Measurements from ENCODE around the gene LSM7.

LSM7 gene

GRCh38 chr19:2326699-2327360, 1.6 kb downstream of the LSM7 start:
- peaks cover 23% of the 10 kb centered on the region for H3K36me3 Mint-ChIP-seq (ENCODE audit: low read depth)
- peak overlapping the region; percentile 96 for H3K4me3 Mint-ChIP-seq
- H3K9me3 Mint-ChIP-seq: no peaks in the 10 kb centered on the region
- H3K27me3 Mint-ChIP-seq (ENCODE audit: low read depth): no peaks in the 10 kb centered on the region
- H3K4me1 Mint-ChIP-seq (ENCODE audit: low read depth): peaks cover 44% of the 10 kb centered on the region
- peak overlapping the region; percentile 96 for H3K27ac Mint-ChIP-seq

DNA sequence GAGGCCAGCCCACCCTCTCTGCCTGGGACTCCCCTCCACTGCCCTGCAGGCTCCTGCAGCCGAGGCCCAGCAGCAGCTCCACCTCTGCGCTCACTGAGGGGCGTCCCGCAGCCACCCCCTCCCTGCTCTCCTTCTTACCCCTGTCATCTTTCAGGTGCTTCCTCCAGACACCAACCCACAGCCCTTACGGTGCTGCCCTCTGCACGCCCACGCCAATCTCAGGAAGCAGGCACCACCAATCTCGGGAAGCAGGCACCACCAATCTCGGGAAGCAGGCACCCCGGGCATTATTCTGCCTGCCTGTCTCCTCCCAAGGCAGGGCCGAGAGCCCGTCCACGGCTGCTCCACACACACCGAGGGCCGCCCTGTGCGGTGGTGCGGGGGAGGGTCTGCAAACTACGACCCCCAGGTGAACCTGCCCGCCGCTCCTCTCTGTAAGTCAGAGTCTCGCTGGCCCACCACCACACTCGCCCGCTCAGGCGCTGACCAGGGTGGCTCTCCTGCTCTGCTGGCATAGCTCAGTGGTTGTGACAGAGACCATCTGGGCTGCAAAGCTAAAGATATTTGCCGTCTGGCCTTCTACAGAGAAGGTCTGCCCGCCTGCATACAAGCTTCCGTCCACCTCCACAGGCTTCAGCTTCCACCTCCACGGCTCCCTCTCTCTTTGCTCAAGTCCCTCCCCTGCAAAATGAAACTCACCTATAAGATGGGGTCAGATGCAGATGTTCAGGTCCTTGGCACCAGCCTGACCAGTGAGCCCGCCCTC, 2.9 kb downstream of the LSM7 start:
- Mint-ChIP-seq H3K27ac (peak overlapping the region; percentile 62), H3K4me3 (peak overlapping the region; percentile 71), H3K27me3 (ENCODE audit: low read depth) (no peaks in the 10 kb centered on the region), H3K4me1 (ENCODE audit: low read depth) (peaks cover 35% of the 10 kb centered on the region), H3K9me3 (no peaks in the 10 kb centered on the region), H3K36me3 (ENCODE audit: low read depth) (peaks cover 23% of the 10 kb centered on the region)

DNA sequence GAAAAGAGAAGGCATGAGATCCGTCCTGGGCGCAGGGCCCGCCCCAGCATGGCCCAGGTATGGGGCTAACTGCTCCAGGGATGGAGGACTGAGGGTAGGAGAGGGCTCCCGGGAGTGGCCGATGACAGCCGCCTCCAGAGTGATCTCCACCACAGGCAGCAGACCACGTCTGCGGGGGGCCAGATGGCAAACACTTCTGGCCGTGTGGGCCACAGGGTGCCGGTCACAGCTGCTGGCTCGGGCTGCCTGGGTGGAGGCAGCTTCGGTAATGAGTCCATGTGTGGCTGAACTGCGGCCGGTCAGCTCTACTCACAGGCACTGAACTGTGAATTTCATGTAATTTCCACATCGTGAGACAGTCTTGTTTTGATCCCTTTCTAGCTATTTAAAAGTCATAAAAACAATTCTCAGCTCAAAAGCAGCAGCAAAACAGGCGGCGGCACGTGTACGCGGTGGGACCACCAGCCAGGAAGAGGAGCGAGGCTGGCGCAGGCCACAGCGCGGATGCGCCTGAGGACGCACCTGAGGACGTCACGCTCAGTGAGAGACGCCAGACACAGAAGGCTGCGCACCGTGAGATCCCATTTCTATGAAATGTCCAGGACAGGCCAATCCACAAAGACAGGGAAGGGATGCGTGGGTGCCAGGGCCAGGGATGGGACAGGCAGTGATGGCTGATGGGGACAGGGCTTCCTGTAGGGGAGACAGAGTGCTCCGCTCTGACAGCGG, 4.0 kb downstream of the LSM7 start:
- Mint-ChIP-seq H3K4me1 (ENCODE audit: low read depth) (peaks cover 26% of the 10 kb centered on the region), H3K36me3 (ENCODE audit: low read depth) (peaks cover 18% of the 10 kb centered on the region), H3K4me3 (no peak overlapping the region), H3K9me3 (no peaks in the 10 kb centered on the region), H3K27ac (no peak overlapping the region), H3K27me3 (ENCODE audit: low read depth) (no peaks in the 10 kb centered on the region)

DNA sequence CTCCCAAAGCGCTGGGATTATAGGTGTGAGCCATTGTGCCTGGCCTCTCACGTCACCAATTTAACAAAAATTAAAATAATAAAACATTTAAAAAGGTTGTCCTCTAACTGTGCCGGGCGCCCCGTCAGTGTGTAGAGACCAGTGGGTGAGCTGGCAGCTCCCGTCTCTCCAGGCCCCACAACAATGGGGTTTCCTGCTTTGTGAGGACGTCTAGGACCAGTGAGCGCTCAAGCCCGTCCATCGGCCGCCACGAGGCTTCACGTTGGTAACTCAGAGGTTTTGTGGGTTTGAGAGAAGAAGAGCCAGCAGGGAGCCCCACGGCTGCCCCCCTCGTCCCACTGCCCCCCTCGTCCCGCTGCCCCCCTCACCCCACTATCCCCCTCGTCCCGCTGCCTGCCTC, 4.7 kb downstream of the LSM7 start:
- Mint-ChIP-seq H3K27ac (no peak overlapping the region), H3K27me3 (ENCODE audit: low read depth) (no peaks in the 10 kb centered on the region), H3K36me3 (ENCODE audit: low read depth) (peaks cover 18% of the 10 kb centered on the region), H3K9me3 (no peaks in the 10 kb centered on the region), H3K4me3 (no peak overlapping the region), H3K4me1 (ENCODE audit: low read depth) (peaks cover 22% of the 10 kb centered on the region)

DNA sequence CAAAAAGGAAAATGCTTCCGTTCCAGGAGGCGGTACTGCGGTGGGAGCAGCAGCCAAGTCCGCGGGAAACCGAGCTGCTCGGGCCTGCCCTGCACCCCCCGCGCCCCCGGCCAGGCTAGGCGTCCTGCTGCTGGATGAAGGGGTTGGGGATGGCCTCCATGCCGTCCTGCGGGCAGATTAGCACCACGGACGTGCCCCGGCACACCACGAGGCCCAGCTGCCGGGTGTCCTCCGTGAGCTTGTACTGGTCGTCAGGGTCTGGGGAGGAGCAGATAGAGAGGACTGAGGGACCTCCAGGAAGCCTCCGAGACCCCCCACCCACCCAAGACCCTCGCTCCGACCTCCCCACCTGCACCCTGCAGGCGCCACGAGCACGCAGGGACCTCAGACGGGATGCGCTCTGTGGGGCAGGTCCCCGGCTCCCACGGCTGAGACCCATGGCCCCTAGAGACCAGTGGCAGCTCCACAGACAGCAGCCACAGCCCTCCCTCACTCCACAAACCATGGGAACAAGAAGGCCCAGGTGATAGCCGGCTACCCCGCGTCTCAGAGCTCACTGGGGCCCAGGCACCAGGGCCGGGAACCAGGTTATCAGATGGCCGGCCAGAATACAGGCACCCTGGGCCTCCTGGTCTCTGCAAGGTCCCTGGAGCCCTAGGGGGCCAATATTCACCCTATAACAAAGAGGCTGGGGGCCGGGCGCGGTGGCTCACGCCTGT, 6.7 kb downstream of the LSM7 start:
- Mint-ChIP-seq H3K4me3 (no peak overlapping the region), H3K9me3 (no peaks in the 10 kb centered on the region), H3K27ac (no peak overlapping the region), H3K36me3 (ENCODE audit: low read depth) (peaks cover 12% of the 10 kb centered on the region), H3K27me3 (ENCODE audit: low read depth) (no peaks in the 10 kb centered on the region), H3K4me1 (ENCODE audit: low read depth) (peaks cover 12% of the 10 kb centered on the region)

DNA sequence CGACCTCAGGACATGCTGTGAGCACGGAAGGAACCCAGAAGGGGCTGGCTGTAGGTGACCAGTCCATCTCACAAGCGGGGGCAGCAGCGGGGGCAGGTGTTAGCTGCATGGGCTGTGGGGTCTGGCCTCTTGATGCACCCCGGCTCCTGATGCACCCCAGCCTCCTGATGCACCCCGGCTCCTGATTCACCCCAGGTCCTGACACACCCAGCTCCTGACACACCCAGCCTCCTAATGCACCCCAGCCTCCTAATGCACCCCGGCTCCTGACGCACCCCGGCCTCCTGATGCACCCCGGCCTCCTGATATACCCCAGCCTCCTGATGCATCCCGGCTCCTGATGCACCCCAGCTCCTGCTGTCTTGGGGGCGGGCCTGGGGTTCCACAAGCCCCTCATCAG, 7.4 kb downstream of the LSM7 start:
- Mint-ChIP-seq H3K4me1 (ENCODE audit: low read depth) (peaks cover 5% of the 10 kb centered on the region), H3K27ac (no peak overlapping the region), H3K4me3 (no peak overlapping the region), H3K9me3 (no peaks in the 10 kb centered on the region), H3K36me3 (ENCODE audit: low read depth) (peaks cover 8% of the 10 kb centered on the region), H3K27me3 (ENCODE audit: low read depth) (no peaks in the 10 kb centered on the region)

DNA sequence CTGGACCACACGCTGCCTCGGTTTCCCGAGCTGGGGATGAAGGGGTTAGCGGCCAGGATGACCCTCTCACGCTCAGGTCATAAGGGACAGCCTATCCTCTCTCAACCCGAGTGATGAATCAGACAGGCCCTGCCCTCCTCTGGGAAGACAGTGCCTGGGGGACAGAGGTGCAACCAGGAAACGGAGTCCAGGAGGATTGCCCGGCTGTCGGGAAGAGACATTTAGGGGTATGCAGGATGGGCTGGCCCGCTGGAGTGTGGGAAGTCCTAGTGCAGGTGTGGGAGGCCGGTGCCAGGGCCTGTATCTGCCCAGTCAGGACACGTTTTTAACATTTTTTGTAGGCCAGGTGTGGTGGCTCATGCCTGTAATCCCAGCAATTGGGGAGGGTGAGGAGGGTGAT, 8.3 kb downstream of the LSM7 start:
- peaks cover 4% of the 10 kb centered on the region for H3K27me3 Mint-ChIP-seq (ENCODE audit: low read depth)
- no peak overlapping the region for H3K27ac Mint-ChIP-seq
- H3K4me3 Mint-ChIP-seq: no peak overlapping the region
- H3K36me3 Mint-ChIP-seq (ENCODE audit: low read depth): peaks cover 4% of the 10 kb centered on the region
- no peaks in the 10 kb centered on the region for H3K4me1 Mint-ChIP-seq (ENCODE audit: low read depth)
- H3K9me3 Mint-ChIP-seq: peaks cover 7% of the 10 kb centered on the region

GRCh38 chr19:2319551-2319950, 8.8 kb downstream of the LSM7 start:
- Mint-ChIP-seq H3K27ac (no peak overlapping the region), H3K36me3 (ENCODE audit: low read depth) (peaks cover 1% of the 10 kb centered on the region), H3K27me3 (ENCODE audit: low read depth) (peaks cover 9% of the 10 kb centered on the region), H3K4me1 (ENCODE audit: low read depth) (no peaks in the 10 kb centered on the region), H3K9me3 (peaks cover 12% of the 10 kb centered on the region), H3K4me3 (no peak overlapping the region)

DNA sequence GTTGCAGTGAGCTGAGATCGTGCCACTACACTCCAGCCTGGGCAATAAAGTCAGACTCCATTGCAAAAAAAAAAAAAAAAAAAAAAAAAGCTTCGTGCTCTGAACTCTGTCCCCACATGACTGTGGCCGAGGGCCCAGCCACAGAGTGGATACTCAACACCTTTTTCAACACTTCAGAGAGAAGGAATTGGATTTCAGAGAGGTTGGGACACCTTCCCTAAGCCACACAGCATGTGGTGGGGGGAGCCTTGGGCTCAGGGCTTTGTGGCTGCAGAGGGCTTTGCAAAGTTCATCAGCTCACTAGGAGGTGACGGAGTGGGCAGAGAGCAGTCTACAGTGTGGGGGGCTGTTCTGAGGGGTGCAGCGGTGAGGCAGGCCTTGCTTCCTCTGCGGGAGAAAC, 9.5 kb downstream of the LSM7 start:
- Mint-ChIP-seq H3K9me3 (peaks cover 13% of the 10 kb centered on the region), H3K27ac (no peak overlapping the region), H3K4me3 (no peak overlapping the region), H3K36me3 (ENCODE audit: low read depth) (no peaks in the 10 kb centered on the region), H3K27me3 (ENCODE audit: low read depth) (peaks cover 14% of the 10 kb centered on the region), H3K4me1 (ENCODE audit: low read depth) (no peaks in the 10 kb centered on the region)

DNA sequence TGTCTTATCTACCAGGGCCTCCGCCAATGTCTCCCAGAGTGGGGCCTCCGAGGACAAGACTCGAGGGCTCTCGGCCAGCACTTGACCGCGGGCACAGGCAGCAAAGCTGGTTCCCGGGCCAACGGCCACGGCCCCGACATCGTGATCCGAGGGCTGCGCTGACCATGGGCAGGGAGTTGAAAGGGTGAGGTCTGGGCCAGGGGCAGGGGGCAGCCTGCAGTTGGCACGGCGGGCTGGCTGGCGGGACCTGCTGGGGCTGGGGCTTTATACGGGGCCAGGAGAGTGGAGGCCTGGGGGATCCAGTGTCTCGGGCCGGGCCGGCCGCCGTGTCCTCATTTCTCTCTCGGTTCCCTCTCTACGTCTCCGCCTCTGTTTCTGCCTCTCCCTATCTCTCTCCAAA, 10.6 kb downstream of the LSM7 start:
- peaks cover 13% of the 10 kb centered on the region for H3K9me3 Mint-ChIP-seq
- H3K4me1 Mint-ChIP-seq (ENCODE audit: low read depth): no peaks in the 10 kb centered on the region
- peaks cover 25% of the 10 kb centered on the region for H3K27me3 Mint-ChIP-seq (ENCODE audit: low read depth)
- no peak overlapping the region for H3K4me3 Mint-ChIP-seq
- H3K27ac Mint-ChIP-seq: no peak overlapping the region
- no peaks in the 10 kb centered on the region for H3K36me3 Mint-ChIP-seq (ENCODE audit: low read depth)

DNA sequence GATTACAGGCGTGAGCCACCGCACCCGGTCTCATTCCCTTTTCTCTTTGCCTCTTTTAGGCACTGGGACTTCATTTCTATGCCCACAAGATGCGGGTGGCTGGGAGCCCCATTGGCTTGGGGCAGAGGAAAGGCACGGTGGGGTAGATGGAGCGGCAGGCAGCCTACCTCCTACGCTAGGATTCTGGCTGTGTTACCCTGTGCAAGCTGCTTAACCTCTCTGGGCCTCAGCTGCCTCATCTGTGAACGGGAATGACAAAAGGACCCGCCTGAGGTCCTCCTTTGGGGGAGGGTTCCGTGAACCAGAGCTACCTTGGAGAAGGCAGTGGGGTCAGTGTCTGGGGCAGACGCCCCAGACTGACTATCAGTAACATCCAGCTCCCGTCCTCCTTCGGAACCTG, 11.1 kb downstream of the LSM7 start:
- Mint-ChIP-seq H3K27ac (no peak overlapping the region), H3K9me3 (peaks cover 13% of the 10 kb centered on the region), H3K27me3 (ENCODE audit: low read depth) (peaks cover 25% of the 10 kb centered on the region), H3K36me3 (ENCODE audit: low read depth) (no peaks in the 10 kb centered on the region), H3K4me1 (ENCODE audit: low read depth) (no peaks in the 10 kb centered on the region), H3K4me3 (no peak overlapping the region)

DNA sequence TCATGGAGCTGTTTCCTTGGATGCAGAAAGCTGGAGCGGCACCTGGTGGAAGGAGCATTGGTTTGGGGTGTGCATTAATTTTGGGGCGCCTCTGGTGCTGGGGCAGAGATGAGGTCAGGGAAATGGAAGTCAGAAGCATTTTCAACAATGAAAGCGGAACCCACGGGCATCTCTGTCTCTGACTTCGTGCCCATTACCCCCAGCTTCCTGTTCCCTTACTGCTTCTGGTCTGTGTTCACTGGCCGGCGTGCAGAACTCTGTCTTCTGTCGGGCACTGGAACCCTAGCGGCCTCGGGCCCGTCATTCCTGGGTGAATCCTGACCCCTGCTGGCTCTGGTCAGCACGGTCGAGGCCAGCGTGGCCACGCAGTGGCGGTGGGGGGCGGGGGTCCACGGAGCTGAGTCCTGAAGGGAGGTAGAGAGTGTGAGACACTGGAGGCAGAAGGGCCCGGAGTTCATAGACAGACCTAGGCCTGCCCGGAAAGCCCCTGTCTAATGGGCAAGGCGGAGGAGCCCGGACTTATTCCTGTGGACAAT, 12.5 kb downstream of the LSM7 start:
- peaks cover 13% of the 10 kb centered on the region for H3K9me3 Mint-ChIP-seq
- no peaks in the 10 kb centered on the region for H3K4me1 Mint-ChIP-seq (ENCODE audit: low read depth)
- no peak overlapping the region for H3K27ac Mint-ChIP-seq
- H3K36me3 Mint-ChIP-seq (ENCODE audit: low read depth): no peaks in the 10 kb centered on the region
- no peak overlapping the region for H3K4me3 Mint-ChIP-seq
- peaks cover 33% of the 10 kb centered on the region for H3K27me3 Mint-ChIP-seq (ENCODE audit: low read depth)

- Mint-ChIP-seq H3K27ac (no peak overlapping the region), H3K4me1 (ENCODE audit: low read depth) (no peaks in the 10 kb centered on the region)
These were observed 13.1 kb downstream of the LSM7 start for GRCh38 chr19:2315121-2315817.

More at GRCh38 chr19:2315121-2315817, 13.1 kb downstream of the LSM7 start:
- peaks cover 13% of the 10 kb centered on the region for H3K9me3 Mint-ChIP-seq
- peaks cover 39% of the 10 kb centered on the region for H3K27me3 Mint-ChIP-seq (ENCODE audit: low read depth)
- no peak overlapping the region for H3K4me3 Mint-ChIP-seq
- H3K36me3 Mint-ChIP-seq (ENCODE audit: low read depth): no peaks in the 10 kb centered on the region

All from T-helper 1 cell treated with Interleukin-12 subunit alpha and Interleukin-12 subunit beta and Interleukin-4 antibody, amounts not matched to agents 30 μg/mL and 1 μg/mL, for 36 hours (primary cell).